Esophagus (tissue), 2 donors: ENCODE results near the gene SIN3A. TPM values are rescaled to one million over a fixed set of nuclear protein-coding genes. Genes with fewer than 3 reads are reported as not detected.
A peak's percentile ranks its signal among the peaks of the same experiment; 100 is the strongest.
"Not testable (repeated sequence)": the region's sequence is repeated elsewhere in the genome, so short reads cannot be mapped to it uniquely, and the experiment has no call there.

Experiments
- H3K27ac ChIP-seq, 2 donors: one replicate each; pipeline ENCODE4 v1.5.1; 2013; ENCODE audit warnings: low read depth in 2 of 2, mild to moderate bottlenecking in 2 of 2, inconsistent platforms in 1 of 2, low read length in 1 of 2, moderate library complexity in 1 of 2
- H3K27me3 ChIP-seq, 2 donors: one replicate each; pipeline ENCODE4 v1.6.1; 2013; ENCODE audit warnings: low read length in 2 of 2, control low read depth in 1 of 2, mild to moderate bottlenecking in 1 of 2; ENCODE audit not compliant: insufficient read depth in 2 of 2, control insufficient read depth in 1 of 2
- H3K36me3 ChIP-seq, 2 donors: one replicate each; pipeline ENCODE4 v1.6.1; 2013; ENCODE audit warnings: low read length in 1 of 2; ENCODE audit not compliant: control insufficient read depth in 2 of 2, insufficient read depth in 2 of 2
- H3K4me1 ChIP-seq, 2 donors: one replicate each; pipeline ENCODE4 v1.6.1; 2013; ENCODE audit warnings: low read length in 1 of 2; ENCODE audit not compliant: control insufficient read depth in 2 of 2, insufficient read depth in 2 of 2
- H3K4me3 ChIP-seq, 2 donors: one replicate each; pipeline ENCODE4 v1.5.1; 2013; ENCODE audit warnings: low read length in 2 of 2, mild to moderate bottlenecking in 2 of 2, low read depth in 1 of 2, moderate library complexity in 1 of 2
- H3K9me3 ChIP-seq, 2 donors: one replicate each; pipeline ENCODE4 v1.6.1; 2013; ENCODE audit warnings: mild to moderate bottlenecking in 2 of 2, low read depth in 1 of 2, low read length in 1 of 2, moderate library complexity in 1 of 2; ENCODE audit not compliant: control insufficient read depth in 2 of 2, insufficient read depth in 1 of 2
- WGBS, 2 donors: extraction: QIAGEN DNeasy Blood & Tissue Kit; methylation state at CpG; one replicate each; pipeline ENCODE4 v1.1.7; 2013; 5-methylcytosine and 5-hydroxymethylcytosine counted together
- polyA plus RNA-seq, 2 donors: library from polyadenylated mRNA; stranded (reverse); fragments of 200-250 nt; gene quantifications; one replicate each; pipeline ENCODE4 v1.2.3, GENCODE V29; 2013
- donor health status: healthy with polysubstance abuse.
- donor health status: Bipolar disorder and iron deficiency.

Gene SIN3A
- polyA plus RNA-seq, 2 donors: 7.2 to 10.4 TPM

GRCh38 chr15:75403892-75404291 is 47.6 kb downstream of the SIN3A start:
- no peak overlapping the region for H3K27ac ChIP-seq
- no peaks in the 10 kb centered on the region for H3K4me1 ChIP-seq
- no peak overlapping the region for H3K4me3 ChIP-seq
- no peaks in the 10 kb centered on the region for H3K27me3 ChIP-seq
- 92% methylated on average over 2 of the region's 2 CpGs for WGBS, 2 donors
- peaks cover 6 to 9% of the 10 kb centered on the region in 2 donors for H3K36me3 ChIP-seq
- no peaks in the 10 kb centered on the region for H3K9me3 ChIP-seq

GRCh38 chr15:75397494-75397893 is 54.0 kb downstream of the SIN3A start:
- 86 to 91% methylated on average over 2 of the region's 2 CpGs for WGBS, 2 donors
- Histone ChIP-seq H3K9me3 (no peaks in the 10 kb centered on the region), H3K27ac (no peak overlapping the region), H3K4me3 (no peak overlapping the region), H3K27me3 (no peaks in the 10 kb centered on the region), H3K4me1 (no peaks in the 10 kb centered on the region), H3K36me3 (peaks cover 12 to 16% of the 10 kb centered on the region in 2 donors)

- H3K4me3 ChIP-seq: no peak overlapping the region
- H3K36me3 ChIP-seq: peaks cover 20 to 36% of the 10 kb centered on the region in 2 donors
- no peaks in the 10 kb centered on the region for H3K27me3 ChIP-seq
- no peaks in the 10 kb centered on the region for H3K9me3 ChIP-seq
- 59 to 67% methylated on average over 1 of the region's 1 CpG for WGBS, 2 donors
- H3K27ac ChIP-seq: no peak overlapping the region
- no peaks in the 10 kb centered on the region for H3K4me1 ChIP-seq
Measured at GRCh38 chr15:75389791-75390382, 61.6 kb downstream of the SIN3A start.

GRCh38 chr15:75383986-75384385 is 67.5 kb downstream of the SIN3A start:
- H3K9me3 ChIP-seq, H3K4me3 ChIP-seq, H3K4me1 ChIP-seq, H3K27me3 ChIP-seq, H3K27ac ChIP-seq: not testable (repeated sequence)
- H3K36me3 ChIP-seq: peaks cover 7 to 28% of the 10 kb centered on the region in 2 donors
- 76 to 82% methylated on average over 5 of the region's 5 CpGs for WGBS, 2 donors

DNA sequence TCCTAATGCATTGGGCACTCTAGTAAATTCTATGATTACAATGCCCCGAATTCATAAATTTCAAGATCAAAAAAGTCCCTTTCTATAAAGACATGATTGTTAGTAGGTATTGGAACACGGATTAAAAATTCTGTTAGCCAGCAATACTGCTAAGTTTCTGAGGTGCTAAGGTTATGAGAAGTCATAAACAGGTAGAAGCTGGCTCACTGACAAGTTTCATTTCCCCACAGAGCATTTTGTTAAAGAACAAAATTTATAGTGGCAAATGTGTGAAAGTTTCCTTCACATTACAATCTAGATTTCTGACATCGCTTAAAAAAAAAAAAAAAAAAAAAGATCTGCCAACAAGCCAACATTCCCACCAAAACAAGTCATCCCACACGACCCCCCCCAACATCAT is 70.7 kb downstream of the SIN3A start:
- Histone ChIP-seq H3K27ac (no peak overlapping the region), H3K9me3 (no peaks in the 10 kb centered on the region), H3K4me3 (no peak overlapping the region), H3K36me3 (peaks cover 7 to 14% of the 10 kb centered on the region in 2 donors), H3K27me3 (no peaks in the 10 kb centered on the region), H3K4me1 (no peaks in the 10 kb centered on the region)
- WGBS, 2 donors: 84% methylated on average over 4 of the region's 4 CpGs

- no peaks in the 10 kb centered on the region for H3K9me3 ChIP-seq
- H3K4me1 ChIP-seq: peaks cover 2 to 8% of the 10 kb centered on the region in 2 donors
- H3K27me3 ChIP-seq: no peaks in the 10 kb centered on the region
- peaks cover 15 to 16% of the 10 kb centered on the region in 2 donors for H3K36me3 ChIP-seq
- H3K4me3 ChIP-seq: no peak overlapping the region
- 66 to 84% methylated on average over 11 of the region's 11 CpGs for WGBS, 2 donors
- peak overlapping the region in 1 of 2 donors; percentile 33 for H3K27ac ChIP-seq
Measured at GRCh38 chr15:75371901-75372688, 79.4 kb downstream of the SIN3A start.

- H3K4me3 ChIP-seq: no peak overlapping the region
- peaks cover 15 to 18% of the 10 kb centered on the region in 2 donors for H3K36me3 ChIP-seq
- H3K27ac ChIP-seq: peak overlapping the region in 1 of 2 donors; percentile 33
- 54 to 67% methylated on average over 1 of the region's 1 CpG for WGBS, 2 donors
- peaks cover 2 to 8% of the 10 kb centered on the region in 2 donors for H3K4me1 ChIP-seq
- H3K27me3 ChIP-seq: no peaks in the 10 kb centered on the region
- no peaks in the 10 kb centered on the region for H3K9me3 ChIP-seq
Measured at GRCh38 chr15:75371486-75371885, 80.0 kb downstream of the SIN3A start.

GRCh38 chr15:75369897-75370581 is 81.5 kb downstream of the SIN3A start:
- Histone ChIP-seq H3K4me3 (no peak overlapping the region), H3K27me3 (no peaks in the 10 kb centered on the region), H3K36me3 (peaks cover 12 to 26% of the 10 kb centered on the region in 2 donors), H3K9me3 (no peaks in the 10 kb centered on the region), H3K27ac (no peak overlapping the region), H3K4me1 (peaks cover 2 to 8% of the 10 kb centered on the region in 2 donors)
- 92 to 95% methylated on average over 7 of the region's 7 CpGs for WGBS, 2 donors

- Histone ChIP-seq H3K27ac (peak overlapping the region; percentile 97 to 99), H3K4me1 (peaks cover 2 to 8% of the 10 kb centered on the region in 2 donors), H3K4me3 (peak overlapping the region; percentile 81 to 83), H3K36me3 (peaks cover 11 to 26% of the 10 kb centered on the region in 2 donors), H3K9me3 (no peaks in the 10 kb centered on the region), H3K27me3 (no peaks in the 10 kb centered on the region)
- WGBS, 2 donors: 4 to 5% methylated on average over 23 of the region's 23 CpGs
Measured at GRCh38 chr15:75368689-75369239, 82.7 kb downstream of the SIN3A start.
